Nephron (organoid): ENCODE results near the gene PLEKHH1.
A peak's percentile ranks its signal among the peaks of the same experiment; 100 is the strongest.

ENCODE experiments used
- H3K27ac Mint-ChIP-seq, 3 experiments: 2 replicates each; pipeline ENCODE4 v1.8.0; 2020; ENCODE audit warnings: mixed read lengths in 3 of 3, mild to moderate bottlenecking in 2 of 3, moderate library complexity in 1 of 3
- H3K27me3 Mint-ChIP-seq: 2 replicates; pipeline ENCODE4 v1.8.0; 2021; ENCODE audit warnings: low read depth, mild to moderate bottlenecking, moderate library complexity, mixed read lengths
- H3K36me3 Mint-ChIP-seq: 2 replicates; pipeline ENCODE4 v1.8.0; 2020; ENCODE audit warnings: low read depth, mixed read lengths
- H3K4me1 Mint-ChIP-seq: 2 replicates; pipeline ENCODE4 v1.8.0; 2020; ENCODE audit warnings: mixed read lengths
- H3K4me3 Mint-ChIP-seq, 3 experiments: 2 replicates each; pipeline ENCODE4 v1.8.0; 2020; ENCODE audit warnings: mild to moderate bottlenecking in 3 of 3, mixed read lengths in 3 of 3, moderate library complexity in 2 of 3
- H3K9me3 Mint-ChIP-seq: 2 replicates; pipeline ENCODE4 v1.8.0; 2020; ENCODE audit warnings: mixed read lengths
- TF ChIP-seq, protein P1 (sequence below), 3 experiments: fragments of 200-600 bp; sonication (generic); IDR thresholded peaks; one replicate each; pipeline ENCODE4 v1.5.0; 2021; ENCODE audit warnings: antibody characterized with exemption in 3 of 3; ENCODE audit not compliant: unreplicated experiment in 3 of 3

Gene PLEKHH1

GRCh38 chr14:67581643-67582042, 48.6 kb downstream of the PLEKHH1 start:
- Mint-ChIP-seq H3K4me3 (no peak overlapping the region), H3K36me3 (peaks cover 11% of the 10 kb centered on the region), H3K27ac (no peak overlapping the region), H3K4me1 (no peaks in the 10 kb centered on the region), H3K27me3 (peaks cover 3% of the 10 kb centered on the region), H3K9me3 (no peaks in the 10 kb centered on the region)
- TF ChIP-seq, protein P1, sequence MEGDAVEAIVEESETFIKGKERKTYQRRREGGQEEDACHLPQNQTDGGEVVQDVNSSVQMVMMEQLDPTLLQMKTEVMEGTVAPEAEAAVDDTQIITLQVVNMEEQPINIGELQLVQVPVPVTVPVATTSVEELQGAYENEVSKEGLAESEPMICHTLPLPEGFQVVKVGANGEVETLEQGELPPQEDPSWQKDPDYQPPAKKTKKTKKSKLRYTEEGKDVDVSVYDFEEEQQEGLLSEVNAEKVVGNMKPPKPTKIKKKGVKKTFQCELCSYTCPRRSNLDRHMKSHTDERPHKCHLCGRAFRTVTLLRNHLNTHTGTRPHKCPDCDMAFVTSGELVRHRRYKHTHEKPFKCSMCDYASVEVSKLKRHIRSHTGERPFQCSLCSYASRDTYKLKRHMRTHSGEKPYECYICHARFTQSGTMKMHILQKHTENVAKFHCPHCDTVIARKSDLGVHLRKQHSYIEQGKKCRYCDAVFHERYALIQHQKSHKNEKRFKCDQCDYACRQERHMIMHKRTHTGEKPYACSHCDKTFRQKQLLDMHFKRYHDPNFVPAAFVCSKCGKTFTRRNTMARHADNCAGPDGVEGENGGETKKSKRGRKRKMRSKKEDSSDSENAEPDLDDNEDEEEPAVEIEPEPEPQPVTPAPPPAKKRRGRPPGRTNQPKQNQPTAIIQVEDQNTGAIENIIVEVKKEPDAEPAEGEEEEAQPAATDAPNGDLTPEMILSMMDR (IDR thresholded peaks at IDR 0.05; ENCODE audit: unreplicated experiment in 3 of 3), result no peak

GRCh38 chr14:67582061-67582460, 49.0 kb downstream of the PLEKHH1 start:
- peaks cover 3% of the 10 kb centered on the region for H3K27me3 Mint-ChIP-seq
- no peaks in the 10 kb centered on the region for H3K9me3 Mint-ChIP-seq
- no peak overlapping the region for H3K27ac Mint-ChIP-seq
- no peaks in the 10 kb centered on the region for H3K4me1 Mint-ChIP-seq
- TF ChIP-seq, protein P1 (IDR thresholded peaks at IDR 0.05; ENCODE audit: unreplicated experiment in 3 of 3), result no peak
- no peak overlapping the region for H3K4me3 Mint-ChIP-seq
- H3K36me3 Mint-ChIP-seq, result peaks cover 12% of the 10 kb centered on the region

- peaks cover 21% of the 10 kb centered on the region for H3K36me3 Mint-ChIP-seq
- H3K27ac Mint-ChIP-seq, result no peak overlapping the region
- no peaks in the 10 kb centered on the region for H3K9me3 Mint-ChIP-seq
- H3K27me3 Mint-ChIP-seq, result peaks cover 3% of the 10 kb centered on the region
- H3K4me1 Mint-ChIP-seq, result no peaks in the 10 kb centered on the region
- TF ChIP-seq, protein P1 (IDR thresholded peaks at IDR 0.05; ENCODE audit: unreplicated experiment in 3 of 3), result peak; percentile 73 to 76 (median 76)
- no peak overlapping the region for H3K4me3 Mint-ChIP-seq
These were observed 50.9 kb downstream of the PLEKHH1 start for GRCh38 chr14:67583711-67584644.

DNA sequence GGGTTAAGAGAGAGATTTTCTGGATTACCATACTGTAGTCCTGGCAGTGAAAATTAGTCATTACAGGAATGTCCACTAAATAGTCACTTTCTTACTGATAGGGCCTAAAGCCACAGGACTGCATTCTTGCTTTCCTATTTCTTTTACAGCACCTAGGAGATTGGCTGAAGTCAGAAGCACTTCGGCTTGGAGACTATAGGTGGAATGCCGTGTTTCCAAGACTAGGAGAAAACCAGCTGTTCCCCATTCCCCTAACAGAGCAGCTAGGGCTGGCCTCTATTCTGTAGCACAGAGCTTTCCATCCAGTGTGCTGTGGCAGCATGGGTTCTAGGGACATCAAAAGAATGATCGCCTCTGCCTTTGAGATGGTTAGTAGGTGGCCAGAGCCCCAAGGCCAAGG, 51.9 kb downstream of the PLEKHH1 start:
- Mint-ChIP-seq H3K9me3 (no peaks in the 10 kb centered on the region), H3K27ac (no peak overlapping the region), H3K4me1 (no peaks in the 10 kb centered on the region), H3K27me3 (no peaks in the 10 kb centered on the region), H3K36me3 (peaks cover 21% of the 10 kb centered on the region), H3K4me3 (no peak overlapping the region)
- TF ChIP-seq, protein P1 (IDR thresholded peaks at IDR 0.05; ENCODE audit: unreplicated experiment in 3 of 3), result no peak

DNA sequence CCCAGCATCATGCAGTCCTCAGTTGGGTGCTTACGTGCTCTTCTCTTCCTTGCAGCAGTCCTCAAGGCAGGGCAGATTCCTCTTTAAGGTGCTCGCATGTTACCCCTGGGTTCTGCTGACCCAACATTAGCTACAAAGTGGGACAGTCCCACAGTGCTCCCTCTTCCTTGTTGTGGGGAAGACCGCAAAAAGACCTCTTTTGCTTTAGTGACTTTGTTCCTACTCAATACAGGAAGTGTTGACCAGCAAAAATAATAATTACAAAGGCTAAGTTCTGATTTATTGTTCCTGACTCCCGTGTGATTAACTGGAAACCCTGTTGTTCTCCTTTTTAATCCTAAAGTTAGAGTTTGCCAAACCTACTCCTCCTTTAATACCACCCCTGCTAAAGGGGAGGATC, 53.3 kb downstream of the PLEKHH1 start:
- TF ChIP-seq, protein P1 (IDR thresholded peaks at IDR 0.05; ENCODE audit: unreplicated experiment in 3 of 3), result no peak
- Mint-ChIP-seq H3K27me3 (no peaks in the 10 kb centered on the region), H3K36me3 (peaks cover 26% of the 10 kb centered on the region)

More for the DNA sequence above, 53.3 kb downstream of the PLEKHH1 start:
- Mint-ChIP-seq H3K4me1 (no peaks in the 10 kb centered on the region), H3K9me3 (no peaks in the 10 kb centered on the region), H3K4me3 (no peak overlapping the region), H3K27ac (no peak overlapping the region)
